IPS-18a (cell line): ENCODE measurements around the gene SHB.

Experiments
- H3K27ac ChIP-seq: one replicate; pipeline ENCODE4 v1.5.1; 2013; ENCODE audit warnings: low read length
- H3K27me3 ChIP-seq: one replicate; pipeline ENCODE4 v1.6.1; 2013; ENCODE audit warnings: mild to moderate bottlenecking, low read length; ENCODE audit not compliant: control insufficient read depth, insufficient read depth
- H3K36me3 ChIP-seq: one replicate; pipeline ENCODE4 v1.6.1; 2013; ENCODE audit warnings: low read depth, low read length; ENCODE audit not compliant: control insufficient read depth
- H3K4me1 ChIP-seq: one replicate; pipeline ENCODE4 v1.6.1; 2013; ENCODE audit warnings: low read depth, low read length; ENCODE audit not compliant: control insufficient read depth
- H3K4me3 ChIP-seq: one replicate; pipeline ENCODE4 v1.5.1; 2013; ENCODE audit warnings: low read length
- H3K9ac ChIP-seq: one replicate; pipeline ENCODE4 v1.6.1; 2013; ENCODE audit warnings: mild to moderate bottlenecking, low read length, moderate library complexity
- H3K9me3 ChIP-seq: one replicate; pipeline ENCODE4 v1.6.1; 2013; ENCODE audit warnings: low read depth, low read length; ENCODE audit not compliant: control insufficient read depth

The SHB gene

DNA sequence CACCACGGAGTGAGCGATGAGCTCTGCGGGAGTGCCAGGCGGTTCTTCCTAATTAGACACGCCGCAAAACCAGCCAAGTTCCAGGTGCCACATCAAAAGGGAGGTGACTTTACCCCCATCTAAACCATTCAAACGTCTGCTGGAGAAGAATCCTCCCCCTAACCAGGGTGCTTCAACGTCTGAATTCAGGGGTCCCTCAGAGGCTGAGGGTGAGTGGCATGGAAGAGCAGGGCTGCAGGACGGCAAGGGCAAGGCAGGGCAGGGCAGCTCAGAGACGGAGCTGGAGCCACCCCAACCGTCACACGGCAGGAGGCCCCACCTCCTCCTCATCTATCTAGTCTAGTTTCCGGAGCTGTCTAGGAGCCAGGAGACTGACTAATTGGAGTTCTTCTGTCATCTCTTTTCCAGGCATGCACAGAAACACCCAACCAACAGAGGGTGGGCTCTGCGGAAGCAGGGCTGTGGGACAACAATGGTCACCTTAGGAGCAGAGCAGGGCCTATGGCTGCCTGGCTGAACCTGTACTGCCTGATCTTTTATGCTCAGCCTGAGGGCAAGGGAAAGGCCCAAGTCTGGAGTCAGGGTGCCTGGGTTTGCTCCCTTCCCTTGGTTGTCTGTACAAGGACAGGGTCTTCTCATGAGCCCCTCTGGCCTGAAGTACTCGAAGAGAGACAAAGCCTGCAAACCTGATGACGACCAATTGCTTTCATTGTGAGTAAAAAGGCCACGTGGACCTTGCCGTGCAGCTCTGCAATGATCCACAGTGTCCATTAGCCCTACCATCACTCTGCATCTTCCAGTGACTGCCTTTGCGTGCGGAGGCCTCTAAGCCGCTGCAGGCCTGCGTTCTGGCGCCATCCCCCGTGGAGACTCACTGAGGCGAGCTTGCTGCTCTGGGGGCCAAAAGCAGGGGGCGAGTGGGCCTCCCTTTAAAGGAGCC, 84.1 kb downstream of the SHB start:
- H3K4me1 ChIP-seq = peaks cover 6% of the 10 kb centered on the region
- no peak overlapping the region for H3K9ac ChIP-seq
- H3K27ac ChIP-seq = no peak overlapping the region
- no peak overlapping the region for H3K4me3 ChIP-seq
- no peaks in the 10 kb centered on the region for H3K27me3 ChIP-seq
- H3K36me3 ChIP-seq = no peaks in the 10 kb centered on the region
- no peaks in the 10 kb centered on the region for H3K9me3 ChIP-seq

DNA sequence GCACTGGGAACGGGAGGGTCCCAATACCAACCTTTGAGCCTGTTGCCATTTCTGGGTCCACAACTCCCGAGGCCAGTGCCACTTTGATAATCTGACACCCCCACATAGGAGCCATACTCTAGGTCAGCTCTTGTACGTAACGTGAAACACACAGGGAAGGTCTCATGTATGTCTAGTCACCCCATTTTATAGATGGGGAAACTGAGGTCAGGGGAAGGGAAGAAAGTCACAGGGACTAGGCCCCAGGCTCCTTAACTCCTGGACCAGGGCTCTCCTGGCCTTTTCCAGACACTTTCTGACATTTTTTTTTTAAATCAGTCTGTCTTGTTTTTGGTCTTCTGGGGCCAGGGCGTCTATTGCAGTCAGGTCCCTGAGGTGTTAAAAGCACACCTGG, 84.8 kb downstream of the SHB start:
- Histone ChIP-seq H3K27ac (no peak overlapping the region), H3K36me3 (no peaks in the 10 kb centered on the region)

DNA sequence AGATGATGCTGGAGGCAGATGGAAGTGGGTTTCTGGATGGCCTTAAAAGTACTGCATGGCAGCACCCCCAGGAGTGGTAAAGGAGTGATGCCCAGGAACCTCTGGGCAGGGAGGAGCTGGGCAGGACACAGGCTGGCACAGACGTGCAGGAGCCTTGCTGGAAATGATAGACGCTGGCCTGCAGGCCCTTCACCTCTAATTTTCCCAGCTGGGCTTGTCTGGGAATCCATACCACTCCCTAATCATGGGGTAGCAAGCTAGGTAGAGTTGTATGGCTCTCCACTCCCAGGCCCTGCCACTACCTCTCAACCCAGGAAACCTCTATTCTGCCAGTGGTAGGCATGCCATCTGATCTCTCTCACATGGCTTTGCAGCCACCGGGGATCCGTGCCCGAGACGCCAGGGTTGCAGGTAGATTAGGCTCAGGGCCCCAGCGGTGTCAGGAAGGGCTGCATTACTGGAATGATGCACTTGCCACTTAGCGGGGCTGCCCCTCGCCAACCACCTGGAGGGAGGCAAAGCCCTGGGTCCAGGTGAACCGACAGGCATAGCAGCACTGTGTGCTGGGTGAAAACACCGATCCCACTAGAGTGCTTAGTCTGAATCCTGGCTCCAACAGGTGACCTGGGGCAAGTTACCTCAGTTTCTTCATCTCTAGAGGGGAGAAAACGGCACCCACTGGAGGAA, 85.5 kb downstream of the SHB start:
- Histone ChIP-seq H3K9me3 (no peaks in the 10 kb centered on the region), H3K4me1 (peaks cover 6% of the 10 kb centered on the region), H3K4me3 (no peak overlapping the region), H3K9ac (no peak overlapping the region), H3K27ac (no peak overlapping the region), H3K36me3 (no peaks in the 10 kb centered on the region), H3K27me3 (no peaks in the 10 kb centered on the region)

More for the DNA sequence above, 84.8 kb downstream of the SHB start:
- H3K9me3 ChIP-seq = no peaks in the 10 kb centered on the region
- H3K4me1 ChIP-seq = peaks cover 6% of the 10 kb centered on the region
- H3K4me3 ChIP-seq = no peak overlapping the region
- H3K9ac ChIP-seq = no peak overlapping the region
- H3K27me3 ChIP-seq = no peaks in the 10 kb centered on the region

DNA sequence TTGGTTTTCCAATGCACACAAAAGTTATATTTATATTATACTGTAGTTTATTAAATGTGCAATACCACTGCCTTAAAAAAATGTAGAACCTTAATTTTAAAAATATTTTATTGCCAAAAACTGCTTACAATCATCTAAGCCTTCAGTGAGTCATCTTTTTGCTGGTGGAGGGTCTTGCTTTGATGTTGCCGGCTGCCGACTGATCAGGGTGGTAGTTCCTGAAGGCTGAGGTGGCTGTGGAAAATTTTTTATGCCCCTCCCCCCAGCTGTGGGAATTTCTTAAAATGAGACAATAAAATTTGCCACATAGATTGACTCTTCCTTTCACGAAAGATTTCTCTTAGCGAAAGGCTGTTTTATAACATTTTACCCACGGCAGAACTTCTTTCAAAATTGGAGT, 89.2 kb downstream of the SHB start:
- H3K9me3 ChIP-seq = no peaks in the 10 kb centered on the region
- H3K4me3 ChIP-seq = no peak overlapping the region
- no peaks in the 10 kb centered on the region for H3K27me3 ChIP-seq
- H3K36me3 ChIP-seq = no peaks in the 10 kb centered on the region
- no peak overlapping the region for H3K27ac ChIP-seq
- no peak overlapping the region for H3K9ac ChIP-seq
- no peaks in the 10 kb centered on the region for H3K4me1 ChIP-seq

DNA sequence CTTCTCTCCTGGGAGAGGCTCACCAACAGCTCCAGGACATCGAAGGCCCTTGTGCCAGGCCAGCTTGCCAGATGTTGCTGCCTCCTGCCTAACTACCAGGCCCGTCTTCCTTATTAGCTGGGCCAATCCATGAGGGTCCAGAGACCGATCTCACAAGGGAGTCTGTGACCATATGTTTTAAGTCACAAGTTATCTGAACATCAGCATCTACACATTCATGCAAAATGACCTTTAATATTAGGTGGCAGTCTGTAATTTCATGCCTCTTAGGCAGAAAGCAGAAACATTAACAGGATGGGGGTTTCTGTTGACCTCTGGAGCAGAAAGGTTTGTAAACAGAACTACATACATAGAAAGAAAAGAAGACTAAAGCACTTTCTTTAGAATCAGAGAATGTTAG, 90.0 kb downstream of the SHB start:
- H3K36me3 ChIP-seq = no peaks in the 10 kb centered on the region
- H3K4me1 ChIP-seq = no peaks in the 10 kb centered on the region
- no peak overlapping the region for H3K9ac ChIP-seq
- H3K27ac ChIP-seq = no peak overlapping the region
- no peaks in the 10 kb centered on the region for H3K9me3 ChIP-seq
- no peaks in the 10 kb centered on the region for H3K27me3 ChIP-seq
- no peak overlapping the region for H3K4me3 ChIP-seq

DNA sequence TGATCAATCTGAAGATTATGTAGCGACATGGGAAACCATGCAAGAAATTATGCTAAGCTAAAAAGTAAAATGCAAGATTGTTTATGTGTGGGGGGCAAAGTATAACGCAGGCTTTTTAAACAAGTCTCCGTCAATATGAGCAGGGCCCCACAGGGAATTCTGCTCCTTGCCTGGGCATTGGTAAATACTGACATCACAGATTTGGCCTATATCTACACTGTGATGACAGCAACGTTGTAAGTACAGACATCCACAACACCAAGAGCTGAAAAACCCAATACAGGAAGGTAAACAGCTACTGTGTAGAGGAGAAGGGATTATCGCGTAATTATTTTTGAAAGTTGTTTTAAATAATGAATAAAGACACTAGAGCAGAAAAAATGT, 90.6 kb downstream of the SHB start:
- no peak overlapping the region for H3K27ac ChIP-seq
- no peak overlapping the region for H3K9ac ChIP-seq
- no peak overlapping the region for H3K4me3 ChIP-seq
- no peaks in the 10 kb centered on the region for H3K4me1 ChIP-seq
- H3K9me3 ChIP-seq = no peaks in the 10 kb centered on the region
- no peaks in the 10 kb centered on the region for H3K27me3 ChIP-seq
- H3K36me3 ChIP-seq = no peaks in the 10 kb centered on the region

DNA sequence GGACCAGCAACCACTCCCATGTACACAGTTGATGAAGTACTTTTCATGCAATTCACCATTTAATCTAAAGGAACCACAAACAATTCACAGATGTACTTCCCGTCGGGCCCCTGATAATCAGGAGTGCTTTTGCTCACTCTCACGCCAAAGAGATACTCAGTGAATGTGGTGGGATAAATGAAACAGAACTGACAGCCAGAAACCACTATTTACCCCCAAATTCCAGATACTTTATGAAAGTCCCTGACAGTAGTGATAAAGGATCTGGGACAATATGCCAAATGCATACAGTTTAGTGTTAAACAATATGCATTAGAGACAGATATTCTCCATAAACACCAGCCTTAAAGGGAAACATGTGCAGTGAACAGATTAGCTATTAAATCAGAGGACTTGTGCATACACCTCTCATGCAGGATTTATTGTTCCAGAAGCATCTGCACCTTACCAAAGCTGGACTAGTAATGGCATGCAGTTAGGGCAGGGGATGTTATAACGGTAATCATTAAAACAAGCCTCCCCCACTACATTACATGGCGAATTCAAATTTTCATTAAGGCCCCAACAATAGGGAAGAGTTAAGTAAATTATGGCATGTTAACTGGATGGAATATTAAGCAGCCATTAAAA, 91.1 kb downstream of the SHB start:
- H3K9me3 ChIP-seq = no peaks in the 10 kb centered on the region
- H3K27ac ChIP-seq = no peak overlapping the region
- H3K27me3 ChIP-seq = no peaks in the 10 kb centered on the region
- H3K9ac ChIP-seq = no peak overlapping the region
- no peaks in the 10 kb centered on the region for H3K36me3 ChIP-seq
- H3K4me1 ChIP-seq = no peaks in the 10 kb centered on the region
- no peak overlapping the region for H3K4me3 ChIP-seq

DNA sequence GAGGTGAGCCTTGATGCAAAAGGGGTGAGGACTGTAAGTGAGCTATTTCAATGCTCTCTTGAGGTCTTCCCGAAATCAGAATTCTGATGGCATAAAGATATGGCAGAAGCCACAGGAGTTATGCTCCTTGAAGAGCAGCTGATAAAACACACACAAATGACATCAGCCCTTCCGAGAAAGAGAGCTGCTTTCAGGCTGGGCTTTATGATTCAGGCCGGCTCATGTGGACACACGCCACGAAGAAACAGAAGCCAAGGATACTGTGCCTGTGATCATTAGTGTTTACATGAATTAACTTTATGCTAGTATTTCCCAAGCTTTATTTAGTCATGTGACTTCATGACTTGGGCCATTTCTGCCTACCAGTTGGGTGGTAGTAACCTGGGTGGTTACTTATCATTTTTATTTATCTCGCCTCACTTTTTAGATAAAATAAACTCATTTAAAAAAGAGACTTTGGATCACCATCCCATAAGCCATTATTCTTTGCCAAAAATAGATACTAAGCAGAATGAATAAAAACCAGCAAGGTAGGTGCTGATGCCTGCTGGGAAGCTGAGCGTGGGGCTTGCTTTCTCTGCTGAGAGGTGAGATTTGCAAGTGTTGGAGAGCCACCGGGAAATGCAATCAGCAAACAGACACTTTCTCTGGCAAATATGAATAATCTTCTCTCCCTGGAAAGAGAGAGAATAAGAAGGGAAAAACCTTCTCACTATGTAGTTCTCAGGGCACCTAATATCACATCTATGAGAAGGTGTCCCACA, 92.1 kb downstream of the SHB start:
- no peak overlapping the region for H3K27ac ChIP-seq
- H3K9ac ChIP-seq = no peak overlapping the region
- no peak overlapping the region for H3K4me3 ChIP-seq
- H3K36me3 ChIP-seq = no peaks in the 10 kb centered on the region
- H3K9me3 ChIP-seq = no peaks in the 10 kb centered on the region
- H3K4me1 ChIP-seq = no peaks in the 10 kb centered on the region
- no peaks in the 10 kb centered on the region for H3K27me3 ChIP-seq

DNA sequence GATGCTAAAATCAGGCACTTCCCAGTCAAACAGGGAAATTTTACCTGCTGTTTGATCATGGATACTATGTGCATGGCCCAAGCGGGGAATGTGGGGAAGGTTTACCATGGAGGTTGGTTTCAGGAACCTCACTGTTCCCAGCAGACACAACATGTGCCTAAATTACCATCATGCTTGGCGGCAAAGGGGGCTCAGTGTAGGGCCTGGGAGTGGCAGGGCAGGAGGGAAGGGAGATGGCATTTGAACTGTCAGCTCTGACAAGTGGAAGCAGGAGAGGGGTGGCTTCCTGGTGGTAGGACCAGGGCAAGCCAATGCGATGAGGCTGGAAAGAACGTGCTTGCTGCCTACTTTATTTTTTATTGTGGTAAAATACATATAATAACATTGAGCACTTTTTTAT, 93.4 kb downstream of the SHB start:
- Histone ChIP-seq H3K36me3 (no peaks in the 10 kb centered on the region), H3K4me1 (no peaks in the 10 kb centered on the region), H3K27me3 (no peaks in the 10 kb centered on the region), H3K9me3 (no peaks in the 10 kb centered on the region), H3K27ac (no peak overlapping the region), H3K9ac (no peak overlapping the region), H3K4me3 (no peak overlapping the region)

DNA sequence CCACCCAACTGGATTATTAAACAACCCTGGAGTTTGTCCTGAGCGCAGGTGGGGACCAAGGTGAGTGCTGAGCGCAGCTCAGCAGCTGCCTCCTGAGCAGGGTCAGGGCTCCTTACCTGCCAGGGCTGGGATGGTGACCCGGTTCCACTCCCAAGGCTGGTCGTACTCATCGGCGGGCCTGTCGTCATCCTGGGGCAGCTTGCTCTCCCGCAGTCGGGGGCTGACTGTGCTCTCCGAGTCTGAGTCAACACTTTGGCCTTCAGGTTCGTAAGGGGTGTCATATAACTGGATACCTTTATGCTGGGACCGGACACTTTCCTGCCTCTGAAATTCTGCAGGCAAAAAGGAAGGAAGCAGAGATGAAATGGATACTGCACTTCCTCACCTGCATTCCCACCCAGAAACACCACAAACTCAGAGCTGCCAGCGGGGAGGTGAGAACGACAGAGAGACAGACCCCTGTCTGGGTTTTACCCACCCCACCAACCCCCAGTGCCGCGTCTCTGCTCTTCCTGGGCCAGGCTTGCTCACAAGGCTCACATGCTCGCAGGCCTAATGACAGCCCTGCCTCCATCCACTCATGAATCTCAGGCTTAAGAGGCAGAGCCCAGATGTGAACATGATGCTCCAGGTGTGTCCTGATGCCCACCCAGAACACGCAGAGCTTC, 94.4 kb downstream of the SHB start:
- H3K9ac ChIP-seq = no peak overlapping the region
- no peaks in the 10 kb centered on the region for H3K4me1 ChIP-seq
- H3K27me3 ChIP-seq = no peaks in the 10 kb centered on the region
- no peaks in the 10 kb centered on the region for H3K9me3 ChIP-seq
- H3K4me3 ChIP-seq = no peak overlapping the region
- no peak overlapping the region for H3K27ac ChIP-seq
- H3K36me3 ChIP-seq = no peaks in the 10 kb centered on the region
